CD4-positive, alpha-beta memory T cell (primary cell): ENCODE data around the gene PCGF3. TPM values are rescaled to one million over a fixed set of nuclear protein-coding genes. Genes with fewer than 3 reads are reported as not detected.

ENCODE experiments used
- CTCF ChIA-PET: fragments of 350-600 bp; sonication (Branson Sonifier 250); formaldehyde crosslinking; loops from one replicate; lab custom pipeline; 2021; ENCODE audit warnings: inconsistent platforms; ENCODE audit not compliant: partially characterized antibody; lab: Charles Lee
- POLR2A ChIA-PET: fragments of 350-600 bp; sonication (Branson Sonifier 250); formaldehyde crosslinking; loops from one replicate; lab custom pipeline; 2021; ENCODE audit not compliant: partially characterized antibody; lab: Charles Lee
- DNase-seq, 5 donors: peaks; one replicate each; pipeline versions ENCODE4 v3.0.0 to v3.0.0-alpha.2; 2020 to 2022; ENCODE audit warnings: mixed read lengths in 1 of 5
- H3K27ac ChIP-seq: one replicate; pipeline ENCODE4 v1.7.0; 2013; ENCODE audit warnings: low read depth, low read length
- H3K27me3 ChIP-seq: 2 replicates; pipeline ENCODE4 v1.7.0; 2013; ENCODE audit warnings: mild to moderate bottlenecking, low read length, moderate library complexity; ENCODE audit not compliant: insufficient read depth
- H3K36me3 ChIP-seq: 2 replicates; pipeline ENCODE4 v1.7.0; 2013; ENCODE audit warnings: mild to moderate bottlenecking, low read length, moderate library complexity; ENCODE audit not compliant: insufficient read depth
- H3K4me1 ChIP-seq: 2 replicates; pipeline ENCODE4 v1.7.0; 2013; ENCODE audit warnings: mild to moderate bottlenecking, low read length, moderate library complexity; ENCODE audit not compliant: insufficient read depth
- H3K4me3 ChIP-seq, 2 donors: one replicate each; pipeline ENCODE4 v1.7.0; 2013; ENCODE audit warnings: low read length in 2 of 2, mild to moderate bottlenecking in 1 of 2
- H3K9me3 ChIP-seq, 2 donors: one replicate each; pipeline ENCODE4 v1.7.0; 2013; ENCODE audit warnings: low read length in 2 of 2, control low read depth in 1 of 2; ENCODE audit not compliant: control insufficient read depth in 1 of 2
- H3K27ac Mint-ChIP-seq, 7 donors: one replicate each; pipeline ENCODE4 v1.8.0; 2020 to 2021; ENCODE audit warnings: mixed read lengths in 7 of 7, mild to moderate bottlenecking in 6 of 7, inconsistent platforms in 3 of 7, moderate library complexity in 3 of 7
- H3K27me3 Mint-ChIP-seq, 2 donors: one replicate each; pipeline ENCODE4 v1.8.0; 2020 to 2021; ENCODE audit warnings: mixed read lengths in 2 of 2
- H3K36me3 Mint-ChIP-seq, 2 donors: one replicate each; pipeline ENCODE4 v1.8.0; 2020 to 2021; ENCODE audit warnings: mixed read lengths in 2 of 2, inconsistent platforms in 1 of 2, mild to moderate bottlenecking in 1 of 2
- H3K4me1 Mint-ChIP-seq, 4 donors: one replicate each; pipeline ENCODE4 v1.8.0; 2020 to 2021; ENCODE audit warnings: mixed read lengths in 4 of 4, mild to moderate bottlenecking in 1 of 4
- H3K4me3 Mint-ChIP-seq, 8 donors: one replicate each; pipeline ENCODE4 v1.8.0; 2020 to 2021; ENCODE audit warnings: mixed read lengths in 8 of 8, mild to moderate bottlenecking in 7 of 8, moderate library complexity in 6 of 8, inconsistent platforms in 3 of 8
- H3K9me3 Mint-ChIP-seq, 8 donors: one replicate each; pipeline ENCODE4 v1.8.0; 2020 to 2021; ENCODE audit warnings: mixed read lengths in 8 of 8, mild to moderate bottlenecking in 5 of 8, inconsistent platforms in 3 of 8, moderate library complexity in 1 of 8
- intact Hi-C: fragments of 100-400 bp; cut with micrococcal nuclease; formaldehyde crosslinking; loops from one replicate; pipeline ENCODE4 v1.15.1; 2023
- polyA plus RNA-seq, 2 donors: library from polyadenylated mRNA; unstranded; fragments of 300-500 nt; fragmentation: Illumina TruSeq; gene quantifications; one replicate each; pipeline ENCODE4 v1.2.3, GENCODE V29; 2021
- total RNA-seq, 2 experiments: library from RNA; stranded (reverse); gene quantifications; one replicate each; pipeline ENCODE4 v1.2.3, GENCODE V29; 2021

Gene PCGF3
- total and polyA plus RNA-seq, 4 experiments from 2014 or later = 2.9 to 73.8 (median 35.6) TPM

- no peak overlapping the region for H3K27ac ChIP-seq
- no peaks in the 10 kb centered on the region for H3K36me3 Mint-ChIP-seq
- H3K4me3 ChIP-seq = no peak overlapping the region
- no peaks in the 10 kb centered on the region for H3K9me3 ChIP-seq
- intact Hi-C loops = no loop called here
- POLR2A ChIA-PET = interaction anchor here (3.9 kb wide), 1 partner anchor 13 kb away, joined by 22 read pairs; no protein-coding TSS in a partner anchor
- DNase-seq = no peak
- H3K27me3 ChIP-seq = peaks cover 14% of the 10 kb centered on the region
- H3K36me3 ChIP-seq = no peaks in the 10 kb centered on the region
- H3K4me1 ChIP-seq = peaks cover 52% of the 10 kb centered on the region
- peaks cover 0 to 2% (median 0%) of the 10 kb centered on the region in 8 donors for H3K9me3 Mint-ChIP-seq
- H3K27me3 Mint-ChIP-seq = peaks cover 14 to 27% of the 10 kb centered on the region in 2 donors
- H3K27ac Mint-ChIP-seq = peak overlapping the region in 1 of 7 donors; percentile 41
- CTCF ChIA-PET = interaction anchor here (0.8 to 1.0 kb wide), 2 partner anchors 10 to 16 kb away, joined by 3 read pairs; no protein-coding TSS in a partner anchor
- peak overlapping the region in 7 of 8 donors; percentile 22 to 74 (median 50) for H3K4me3 Mint-ChIP-seq
- H3K4me1 Mint-ChIP-seq = peaks cover 9 to 50% (median 22%) of the 10 kb centered on the region in 4 donors
Observed at GRCh38 chr4:793941-794621, 88.4 kb downstream of the PCGF3 start.

- ChIA-PET CTCF (interaction anchor here (1.0 kb wide), 1 partner anchor 15 kb away, joined by 3 read pairs; no protein-coding TSS in a partner anchor), POLR2A (interaction anchor here (3.9 kb wide), 1 partner anchor 14 kb away, joined by 22 read pairs; no protein-coding TSS in a partner anchor)
- no peak for DNase-seq
- H3K4me1 Mint-ChIP-seq = peaks cover 13 to 61% (median 29%) of the 10 kb centered on the region in 4 donors
- H3K36me3 ChIP-seq = no peaks in the 10 kb centered on the region
- peaks cover 14% of the 10 kb centered on the region for H3K27me3 ChIP-seq
- no peaks in the 10 kb centered on the region for H3K36me3 Mint-ChIP-seq
- peaks cover 0 to 2% (median 0%) of the 10 kb centered on the region in 8 donors for H3K9me3 Mint-ChIP-seq
- no peak overlapping the region for H3K27ac ChIP-seq
- peaks cover 14 to 27% of the 10 kb centered on the region in 2 donors for H3K27me3 Mint-ChIP-seq
- H3K4me3 Mint-ChIP-seq = peak overlapping the region in 6 of 8 donors; percentile 42 to 74 (median 63)
- H3K27ac Mint-ChIP-seq = no peak overlapping the region
- intact Hi-C loops = no loop called here
- peaks cover 62% of the 10 kb centered on the region for H3K4me1 ChIP-seq
- H3K4me3 ChIP-seq = no peak overlapping the region
- H3K9me3 ChIP-seq = no peaks in the 10 kb centered on the region
Observed at GRCh38 chr4:794900-795725, 89.5 kb downstream of the PCGF3 start.

- H3K4me3 ChIP-seq = no peak overlapping the region
- CTCF ChIA-PET = no interaction called here
- Mint-ChIP-seq H3K27me3 (peaks cover 14 to 24% of the 10 kb centered on the region in 2 donors), H3K9me3 (peaks cover 0 to 2% (median 0%) of the 10 kb centered on the region in 8 donors), H3K4me3 (peak overlapping the region in 2 of 8 donors; percentile 25 to 48), H3K4me1 (peaks cover 14 to 58% (median 29%) of the 10 kb centered on the region in 4 donors), H3K36me3 (no peaks in the 10 kb centered on the region), H3K27ac (no peak overlapping the region)
- no peak overlapping the region for H3K27ac ChIP-seq
- no peaks in the 10 kb centered on the region for H3K9me3 ChIP-seq
- H3K4me1 ChIP-seq = peaks cover 63% of the 10 kb centered on the region
- DNase-seq = no peak
- peaks cover 14% of the 10 kb centered on the region for H3K27me3 ChIP-seq
- H3K36me3 ChIP-seq = no peaks in the 10 kb centered on the region
- POLR2A ChIA-PET = interaction anchor here (3.9 kb wide), 1 partner anchor 14 kb away, joined by 22 read pairs; no protein-coding TSS in a partner anchor
- intact Hi-C loops = no loop called here
Observed at GRCh38 chr4:795726-796119, 90.1 kb downstream of the PCGF3 start.

- no peaks in the 10 kb centered on the region for H3K36me3 Mint-ChIP-seq
- Histone ChIP-seq H3K4me3 (no peak overlapping the region), H3K36me3 (no peaks in the 10 kb centered on the region), H3K4me1 (peaks cover 63% of the 10 kb centered on the region), H3K9me3 (no peaks in the 10 kb centered on the region), H3K27me3 (peaks cover 14% of the 10 kb centered on the region), H3K27ac (no peak overlapping the region)
- H3K27me3 Mint-ChIP-seq = peaks cover 12 to 23% of the 10 kb centered on the region in 2 donors
- POLR2A ChIA-PET = interaction anchor here (3.9 kb wide), 1 partner anchor 15 kb away, joined by 22 read pairs; no protein-coding TSS in a partner anchor
- H3K27ac Mint-ChIP-seq = no peak overlapping the region
- CTCF ChIA-PET = no interaction called here
- H3K4me3 Mint-ChIP-seq = peak overlapping the region in 1 of 8 donors; percentile 25
- intact Hi-C loops = no loop called here
- DNase-seq = no peak
- H3K9me3 Mint-ChIP-seq = peaks cover 0 to 2% (median 0%) of the 10 kb centered on the region in 8 donors
- H3K4me1 Mint-ChIP-seq = peaks cover 14 to 55% (median 29%) of the 10 kb centered on the region in 4 donors
Observed at GRCh38 chr4:796206-796605, 90.6 kb downstream of the PCGF3 start.

- H3K9me3 ChIP-seq = no peaks in the 10 kb centered on the region
- no peak overlapping the region for H3K27ac ChIP-seq
- Mint-ChIP-seq H3K27ac (peak overlapping the region in 1 of 7 donors; percentile 29), H3K4me1 (peaks cover 14 to 55% (median 29%) of the 10 kb centered on the region in 4 donors), H3K4me3 (peak overlapping the region in 1 of 8 donors; percentile 20), H3K27me3 (peaks cover 14 to 23% of the 10 kb centered on the region in 2 donors), H3K9me3 (peaks cover 0 to 2% (median 0%) of the 10 kb centered on the region in 8 donors), H3K36me3 (no peaks in the 10 kb centered on the region)
- peaks cover 14% of the 10 kb centered on the region for H3K27me3 ChIP-seq
- POLR2A ChIA-PET = no interaction called here
- no peak for DNase-seq
- no peaks in the 10 kb centered on the region for H3K36me3 ChIP-seq
- H3K4me1 ChIP-seq = peaks cover 58% of the 10 kb centered on the region
- no peak overlapping the region for H3K4me3 ChIP-seq
- CTCF ChIA-PET = no interaction called here
- intact Hi-C loops = no loop called here
Observed at GRCh38 chr4:797066-797465, 91.4 kb downstream of the PCGF3 start.

- POLR2A ChIA-PET = no interaction called here
- no peaks in the 10 kb centered on the region for H3K9me3 ChIP-seq
- H3K4me1 Mint-ChIP-seq = peaks cover 8 to 28% (median 15%) of the 10 kb centered on the region in 4 donors
- H3K27ac Mint-ChIP-seq = no peak overlapping the region
- H3K9me3 Mint-ChIP-seq = no peaks in the 10 kb centered on the region
- no peaks in the 10 kb centered on the region for H3K36me3 Mint-ChIP-seq
- CTCF ChIA-PET = no interaction called here
- no peak overlapping the region for H3K4me3 ChIP-seq
- H3K27me3 Mint-ChIP-seq = peaks cover 2 to 11% of the 10 kb centered on the region in 2 donors
- no peaks in the 10 kb centered on the region for H3K27me3 ChIP-seq
- H3K4me3 Mint-ChIP-seq = no peak overlapping the region
- H3K36me3 ChIP-seq = no peaks in the 10 kb centered on the region
- H3K4me1 ChIP-seq = peaks cover 21% of the 10 kb centered on the region
- intact Hi-C loops = no loop called here
- no peak overlapping the region for H3K27ac ChIP-seq
- no peak for DNase-seq
Observed at GRCh38 chr4:801436-802124, 95.9 kb downstream of the PCGF3 start.
